Muscle of arm (tissue), 12 donors: ENCODE data around the gene EFNA3. TPM values are rescaled to one million over a fixed set of nuclear protein-coding genes. Genes with fewer than 3 reads are reported as not detected.
"Not testable (repeated sequence)": the region's sequence is repeated elsewhere in the genome, so short reads cannot be mapped to it uniquely, and the experiment has no call there.

Experiments
- DNase-seq: peaks from one replicate; pipeline ENCODE4 v3.0.0-alpha.2; 2013
- polyA plus RNA-seq, 12 donors: library from polyadenylated mRNA; unstranded; fragments of 120-200 nt; gene quantifications; one replicate each; pipeline ENCODE4 v1.2.1, GENCODE V29; 2013; ENCODE audit not compliant: insufficient read length in 12 of 12

The EFNA3 gene
- polyA plus RNA-seq, 12 donors = 1.3 to 11.7 (median 2.1) TPM; not detected in 2

- DNase-seq = no peak
Observed at GRCh38 chr1:155106862-155107261, 28.2 kb downstream of the EFNA3 start.

GRCh38 chr1:155107309-155108264 lies 28.9 kb downstream of the EFNA3 start:
- DNase-seq = no peak

- no peak for DNase-seq
Observed at GRCh38 chr1:155108296-155108695, 29.7 kb downstream of the EFNA3 start.

- no peak for DNase-seq
Observed at GRCh38 chr1:155110381-155110780, 31.7 kb downstream of the EFNA3 start.

- DNase-seq = no peak
Observed at GRCh38 chr1:155110826-155111225, 32.2 kb downstream of the EFNA3 start.

- DNase-seq = no peak
Observed at GRCh38 chr1:155113450-155113980, 34.9 kb downstream of the EFNA3 start.

GRCh38 chr1:155116113-155116764 lies 37.6 kb downstream of the EFNA3 start:
- DNase-seq = no peak

GRCh38 chr1:155117610-155118009 lies 39.0 kb downstream of the EFNA3 start:
- no peak for DNase-seq

- not testable (repeated sequence) for DNase-seq
Observed at GRCh38 chr1:155118090-155118489, 39.5 kb downstream of the EFNA3 start.

GRCh38 chr1:155120253-155120652 lies 41.6 kb downstream of the EFNA3 start:
- DNase-seq = no peak

- DNase-seq = no peak
Observed at GRCh38 chr1:155121249-155121648, 42.6 kb downstream of the EFNA3 start.

GRCh38 chr1:155122308-155122707 lies 43.7 kb downstream of the EFNA3 start:
- no peak for DNase-seq

- DNase-seq = no peak
Observed at GRCh38 chr1:155123801-155124200, 45.2 kb downstream of the EFNA3 start.

- DNase-seq = no peak
Observed at GRCh38 chr1:155124503-155125463, 46.1 kb downstream of the EFNA3 start.

GRCh38 chr1:155125511-155125945 lies 46.9 kb downstream of the EFNA3 start:
- DNase-seq = no peak

- no peak for DNase-seq
Observed at GRCh38 chr1:155125946-155126555, 47.4 kb downstream of the EFNA3 start.

- no peak for DNase-seq
Observed at GRCh38 chr1:155126556-155127104, 48.0 kb downstream of the EFNA3 start.

GRCh38 chr1:155127105-155127966 lies 48.7 kb downstream of the EFNA3 start, which contains the start of gene EFNA1:
TSS of gene EFNA1 (plus strand) at chr1:155127876. CDS start at chr1:155127978, 102 bp downstream.
- DNase-seq = no peak

GRCh38 chr1:155127967-155128754 lies 49.5 kb downstream of the EFNA3 start:
- DNase-seq = no peak
